Smooth muscle cell (in vitro differentiated cells): ENCODE data around the gene PGP. TPM values are rescaled to one million over a fixed set of nuclear protein-coding genes. Genes with fewer than 3 reads are reported as not detected.

ENCODE experiments used
- DNase-seq: peaks from one replicate; lab custom pipeline; 2025; ENCODE audit not compliant: unreplicated experiment; lab: John Stamatoyannopoulos, UW
- H2AFZ ChIP-seq: fragments of 200-600 bp; sonication (generic); 2 replicates; pipeline ENCODE4 v1.6.0; 2016; ENCODE audit warnings: antibody characterized with exemption, low read depth, mild to moderate bottlenecking
- H3F3A ChIP-seq: fragments of 200-600 bp; sonication (generic); 2 replicates; pipeline ENCODE4 v1.6.0; 2017; ENCODE audit warnings: antibody characterized with exemption, low read depth
- H3K27ac ChIP-seq: fragments of 200-600 bp; sonication (generic); 2 replicates; pipeline ENCODE4 v1.5.1; 2016; ENCODE audit warnings: low read depth, mild to moderate bottlenecking
- H3K27me3 ChIP-seq: fragments of 200-600 bp; sonication (generic); 2 replicates; pipeline ENCODE4 v1.6.1; 2016; ENCODE audit warnings: low read depth, mild to moderate bottlenecking
- H3K36me3 ChIP-seq: fragments of 200-600 bp; sonication (generic); 2 replicates; pipeline ENCODE4 v1.5.1; 2016; ENCODE audit warnings: low read depth
- H3K4me1 ChIP-seq: fragments of 200-600 bp; sonication (generic); 2 replicates; pipeline ENCODE4 v1.5.1; 2016; ENCODE audit warnings: low read depth
- H3K4me2 ChIP-seq: fragments of 200-600 bp; sonication (generic); 2 replicates; pipeline ENCODE4 v1.6.0; 2016; ENCODE audit warnings: mild to moderate bottlenecking
- H3K4me3 ChIP-seq: fragments of 200-600 bp; sonication (generic); 2 replicates; pipeline ENCODE4 v1.5.1; 2016; ENCODE audit warnings: mild to moderate bottlenecking
- H3K79me2 ChIP-seq: fragments of 200-600 bp; sonication (generic); 2 replicates; pipeline ENCODE4 v1.6.0; 2016; ENCODE audit warnings: low read depth, mild to moderate bottlenecking
- H3K9ac ChIP-seq: fragments of 200-600 bp; sonication (generic); 2 replicates; pipeline ENCODE4 v1.6.0; 2016; ENCODE audit warnings: low read depth
- H3K9me3 ChIP-seq: fragments of 200-600 bp; sonication (generic); replicated peaks from 2 replicates; pipeline ENCODE4 v1.5.1; 2016; ENCODE audit warnings: low read depth
- H4K20me1 ChIP-seq: fragments of 200-600 bp; sonication (generic); 2 replicates; pipeline ENCODE4 v1.6.0; 2016; ENCODE audit warnings: low read depth
- CTCF ChIP-seq: fragments of 200-600 bp; sonication (generic); IDR thresholded peaks from 2 replicates; pipeline ENCODE4 v1.5.1; 2017; ENCODE audit warnings: borderline replicate concordance, mild to moderate bottlenecking, antibody characterized with exemption; ENCODE audit not compliant: insufficient read depth, poor library complexity, severe bottlenecking
- WGBS: methylation state at CpG from one replicate; pipeline ENCODE4 v1.1.7; 2016; ENCODE audit warnings: low lambda C conversion rate; 5-methylcytosine and 5-hydroxymethylcytosine counted together
- polyA plus RNA-seq: library from polyadenylated mRNA; unstranded; fragments of >200 nt; fragmentation: Nextera tagmentation; extraction: Ambion mirVana; gene quantifications from 2 replicates; pipeline ENCODE4 v1.2.1, GENCODE V29; 2016
- total RNA-seq: library from RNA; depleted of rRNA; stranded (reverse); fragments of >200 nt; gene quantifications from 2 replicates; pipeline ENCODE4 v1.2.3, GENCODE V29; 2014

PGP gene
- total and polyA plus RNA-seq, 2 experiments from 2014 or later, result 21.6 to 30.1 TPM

GRCh38 chr16:2186064-2186463 is 28.6 kb downstream of the PGP start:
- Histone ChIP-seq H3K36me3 (no peaks in the 10 kb centered on the region), H3K4me1 (no peaks in the 10 kb centered on the region), H3K9ac (no peak overlapping the region), H3K27ac (no peak overlapping the region), H4K20me1 (no peaks in the 10 kb centered on the region), H3K4me2 (no peak overlapping the region), H3K9me3 (no peaks in the 10 kb centered on the region), H3K27me3 (no peaks in the 10 kb centered on the region), H3K79me2 (no peaks in the 10 kb centered on the region), H3F3A (no peaks in the 10 kb centered on the region), H3K4me3 (no peak overlapping the region), H2AFZ (no peak overlapping the region)
- 96% methylated on average over 13 of the region's 13 CpGs for WGBS
- no peak for DNase-seq
- TF ChIP-seq CTCF, result no peak

GRCh38 chr16:2184962-2185361 is 29.7 kb downstream of the PGP start:
- no peaks in the 10 kb centered on the region for H3F3A ChIP-seq
- H3K36me3 ChIP-seq, result no peaks in the 10 kb centered on the region
- no peaks in the 10 kb centered on the region for H4K20me1 ChIP-seq
- TF ChIP-seq CTCF, result no peak
- no peak overlapping the region for H3K9ac ChIP-seq
- no peaks in the 10 kb centered on the region for H3K4me1 ChIP-seq
- DNase-seq, result no peak
- no peaks in the 10 kb centered on the region for H3K27me3 ChIP-seq
- no peaks in the 10 kb centered on the region for H3K9me3 ChIP-seq
- no peak overlapping the region for H2AFZ ChIP-seq
- no peaks in the 10 kb centered on the region for H3K79me2 ChIP-seq
- no peak overlapping the region for H3K4me3 ChIP-seq
- H3K4me2 ChIP-seq, result no peak overlapping the region
- no peak overlapping the region for H3K27ac ChIP-seq
- 93% methylated on average over 19 of the region's 20 CpGs for WGBS

- no peaks in the 10 kb centered on the region for H3K79me2 ChIP-seq
- no peak for DNase-seq
- H3K4me2 ChIP-seq, result no peak overlapping the region
- no peak overlapping the region for H3K9ac ChIP-seq
- no peaks in the 10 kb centered on the region for H3F3A ChIP-seq
- H3K9me3 ChIP-seq, result no peaks in the 10 kb centered on the region
- no peaks in the 10 kb centered on the region for H4K20me1 ChIP-seq
- H2AFZ ChIP-seq, result no peak overlapping the region
- no peak overlapping the region for H3K4me3 ChIP-seq
- 97% methylated on average over 19 of the region's 19 CpGs for WGBS
- H3K27me3 ChIP-seq, result no peaks in the 10 kb centered on the region
- TF ChIP-seq CTCF, result no peak
- H3K27ac ChIP-seq, result no peak overlapping the region
- no peaks in the 10 kb centered on the region for H3K36me3 ChIP-seq
- H3K4me1 ChIP-seq, result no peaks in the 10 kb centered on the region
These were observed 30.3 kb downstream of the PGP start for GRCh38 chr16:2184346-2184745.

DNA sequence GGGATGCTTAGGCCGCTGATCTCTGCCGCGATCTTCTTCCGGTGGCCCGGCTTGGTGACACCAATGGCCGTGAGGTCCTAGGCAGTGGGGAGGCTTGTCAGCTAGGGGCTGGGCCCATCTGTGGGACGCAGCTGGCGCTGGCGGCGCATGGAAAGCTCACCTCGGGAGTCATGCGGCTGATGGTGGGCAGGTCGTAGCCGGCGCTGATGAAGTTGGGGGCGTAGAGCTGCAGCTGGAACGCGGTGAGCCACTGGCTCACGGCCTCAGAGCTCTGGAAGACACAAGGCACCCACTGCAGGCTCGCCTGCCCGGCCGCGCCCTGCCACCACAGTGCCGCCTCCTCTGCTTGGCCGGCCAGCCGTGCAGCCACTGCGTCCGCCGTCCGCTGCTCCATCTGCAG is 31.0 kb downstream of the PGP start:
- WGBS, result 97% methylated on average over 30 of the region's 30 CpGs

More for the DNA sequence above, 31.0 kb downstream of the PGP start:
- H3K9ac ChIP-seq, result no peak overlapping the region
- no peak overlapping the region for H3K4me2 ChIP-seq
- no peaks in the 10 kb centered on the region for H3F3A ChIP-seq
- no peak overlapping the region for H3K27ac ChIP-seq
- H3K4me3 ChIP-seq, result no peak overlapping the region
- H3K36me3 ChIP-seq, result no peaks in the 10 kb centered on the region
- TF ChIP-seq CTCF, result no peak
- no peaks in the 10 kb centered on the region for H4K20me1 ChIP-seq
- no peaks in the 10 kb centered on the region for H3K9me3 ChIP-seq
- H3K27me3 ChIP-seq, result no peaks in the 10 kb centered on the region
- H3K4me1 ChIP-seq, result no peaks in the 10 kb centered on the region
- no peak for DNase-seq
- H3K79me2 ChIP-seq, result no peaks in the 10 kb centered on the region
- H2AFZ ChIP-seq, result no peak overlapping the region
